GM19455 (cell line): Measurements from ENCODE around the gene MARK4.
"Not testable (repeated sequence)": the region's sequence is repeated elsewhere in the genome, so short reads cannot be mapped to it uniquely, and the experiment has no call there.

Experiments
- ATAC-seq: cut with Tn5 transposase; IDR thresholded peaks from one replicate; pipeline ENCODE4 v1.9.1; 2021; ENCODE audit not compliant: unreplicated experiment

Gene MARK4

DNA sequence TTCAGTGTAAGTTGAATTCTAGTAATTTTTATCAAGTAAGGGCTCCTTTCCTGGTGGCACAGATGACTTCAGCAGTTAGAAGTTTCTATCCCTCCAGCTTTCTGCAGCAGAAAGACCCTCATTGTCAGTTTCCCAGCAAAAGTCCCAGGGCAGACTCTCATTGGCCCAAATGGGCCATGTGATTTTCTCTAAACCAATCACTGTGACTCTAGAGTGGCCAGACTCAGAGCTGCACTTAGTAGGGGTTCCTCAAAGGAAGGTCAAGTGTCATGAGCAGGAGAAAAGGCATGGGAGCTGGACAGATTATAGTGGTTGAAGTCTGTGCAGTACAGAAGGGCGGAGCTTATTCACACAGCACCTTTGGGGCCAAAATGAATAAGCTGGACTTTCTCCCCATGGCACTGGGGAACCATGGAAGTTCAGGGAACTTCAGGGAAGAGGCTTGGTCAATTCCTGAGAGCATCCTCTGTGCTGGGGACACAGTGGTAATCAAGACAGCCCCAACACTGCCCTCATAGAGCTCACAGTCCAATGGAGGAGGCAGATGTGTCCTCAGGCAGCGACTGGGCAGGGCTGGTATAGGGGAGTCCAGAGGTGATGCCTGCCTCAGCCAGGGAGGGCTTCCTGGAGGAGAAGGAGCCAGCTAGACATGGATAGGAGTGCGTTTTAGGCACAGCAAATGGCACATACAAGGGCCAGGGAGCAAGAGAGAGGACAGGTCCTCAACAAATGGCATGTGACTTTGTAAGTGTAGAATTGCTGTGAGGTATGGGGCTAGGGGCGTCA is 53.3 kb downstream of the MARK4 start:
- no peak for ATAC-seq

DNA sequence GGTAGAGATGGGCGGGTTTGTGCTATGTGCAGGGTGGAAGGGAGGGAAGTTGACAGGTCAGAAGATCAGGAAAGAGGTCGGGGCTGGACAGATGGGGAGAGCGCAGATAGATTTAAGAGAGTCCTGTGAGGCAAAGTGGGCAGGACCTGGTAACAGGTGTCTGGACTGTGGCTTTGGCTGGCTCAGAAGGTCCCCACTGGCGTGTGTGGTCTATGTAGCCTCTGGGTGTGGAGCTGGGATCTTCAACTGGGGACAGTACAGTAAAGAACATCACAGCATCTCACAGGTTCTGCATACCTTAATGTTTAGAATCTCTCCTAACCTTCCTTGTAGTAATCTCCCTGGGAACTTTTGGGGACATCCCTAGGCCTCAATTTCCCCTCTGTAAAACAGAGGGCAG is 53.9 kb downstream of the MARK4 start:
- ATAC-seq: no peak

DNA sequence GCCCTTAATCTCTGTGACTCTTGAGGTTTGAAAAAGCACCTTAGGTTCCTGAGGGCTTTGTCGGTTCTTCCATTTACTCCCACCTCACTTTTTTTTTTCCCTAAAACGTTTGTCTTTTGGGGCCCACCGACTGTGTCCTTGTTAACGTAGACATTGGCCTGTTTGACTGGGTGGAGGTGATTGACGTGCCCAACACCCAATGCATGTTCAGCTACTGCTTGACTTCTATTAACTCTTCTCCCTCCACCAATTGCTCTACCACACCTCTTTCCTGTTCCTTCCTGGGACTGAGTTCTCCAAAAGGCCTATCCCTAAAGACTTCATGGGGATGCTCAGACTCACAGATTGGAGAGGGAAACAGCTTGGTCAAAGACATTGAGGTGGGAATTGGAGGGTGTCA is 54.4 kb downstream of the MARK4 start:
- ATAC-seq: no peak

DNA sequence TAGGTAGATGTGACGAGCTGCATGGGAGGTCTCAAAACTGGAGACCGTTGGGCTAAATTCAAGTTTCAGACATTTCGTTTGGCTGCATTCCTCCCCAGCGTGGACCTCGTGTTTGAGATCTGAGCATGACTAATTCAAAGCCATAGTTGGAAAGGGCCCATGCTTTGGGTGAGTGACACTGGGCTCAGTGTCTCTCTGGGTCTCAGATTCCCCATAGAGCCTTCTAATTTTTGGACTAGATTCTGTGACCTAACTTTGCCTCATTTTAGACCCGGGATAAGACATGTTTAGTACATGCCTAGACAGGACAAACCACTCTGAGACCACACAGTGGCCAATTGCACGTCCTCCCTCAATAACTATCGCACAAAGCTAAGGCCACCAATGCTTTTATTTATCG is 55.0 kb downstream of the MARK4 start:
- ATAC-seq: no peak

DNA sequence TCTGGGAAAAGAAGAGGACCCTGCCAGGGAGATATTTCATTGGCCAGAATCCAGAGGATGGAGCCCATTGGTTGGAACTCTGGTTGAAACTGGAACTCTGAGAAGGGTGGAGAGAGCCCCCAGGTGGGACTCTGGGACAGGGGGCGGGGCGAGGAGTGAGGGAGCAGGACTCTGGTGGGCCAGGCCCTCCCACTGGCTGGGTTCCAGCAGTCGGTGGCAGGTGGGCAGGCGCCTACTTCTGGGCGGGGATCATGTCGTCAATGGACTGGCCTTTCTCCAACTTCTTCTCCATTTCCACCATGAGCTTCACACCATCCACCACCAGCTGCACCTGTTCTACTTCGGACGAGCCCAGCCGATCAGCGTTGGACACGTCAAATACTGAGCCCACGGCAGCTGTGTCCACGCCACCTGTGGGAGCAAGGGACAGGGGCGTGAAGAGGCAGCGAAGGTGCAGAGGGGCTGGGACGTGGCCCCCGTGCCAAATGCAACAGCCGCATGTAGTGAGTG is 55.5 kb downstream of the MARK4 start:
- ATAC-seq: no peak

DNA sequence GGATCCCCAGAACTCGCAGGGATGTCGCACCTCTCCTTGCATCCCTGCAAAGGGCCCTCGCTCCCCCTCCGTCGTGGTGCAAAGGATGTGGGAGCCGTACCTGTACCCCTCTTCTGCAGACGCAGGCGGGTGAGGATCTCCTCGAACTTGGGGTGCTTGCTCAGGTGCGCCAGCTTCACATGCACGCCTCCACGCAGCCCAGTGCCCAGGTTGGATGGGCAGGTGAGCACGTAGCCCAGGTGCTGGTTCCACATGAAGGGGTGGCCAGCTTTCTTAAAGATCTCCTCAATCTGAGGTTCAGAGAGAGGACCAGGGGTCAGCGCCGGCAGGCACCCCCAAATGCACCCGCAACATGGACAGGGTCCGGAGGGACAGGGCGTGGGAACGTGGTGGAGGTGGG is 56.3 kb downstream of the MARK4 start:
- ATAC-seq: no peak

DNA sequence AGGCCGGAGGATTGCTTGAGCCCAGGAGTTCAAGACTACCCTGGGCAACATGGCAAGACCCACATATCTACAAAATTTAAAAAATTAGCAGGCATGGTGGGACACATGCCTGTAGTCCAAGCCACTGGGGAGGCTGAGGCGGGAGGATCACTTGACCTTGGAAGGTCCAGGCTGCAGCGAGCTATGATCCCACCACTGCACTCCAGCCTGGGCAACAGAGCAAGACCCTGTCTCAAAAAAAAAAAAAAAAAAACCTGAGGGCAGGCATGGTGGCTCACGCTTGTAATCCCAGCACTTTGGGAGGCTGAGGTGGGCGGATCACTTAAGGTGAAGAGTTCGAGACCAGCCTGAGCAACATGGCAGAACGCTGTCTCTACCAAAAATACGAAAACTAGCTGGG is 58.3 kb downstream of the MARK4 start:
- not testable (repeated sequence) for ATAC-seq

DNA sequence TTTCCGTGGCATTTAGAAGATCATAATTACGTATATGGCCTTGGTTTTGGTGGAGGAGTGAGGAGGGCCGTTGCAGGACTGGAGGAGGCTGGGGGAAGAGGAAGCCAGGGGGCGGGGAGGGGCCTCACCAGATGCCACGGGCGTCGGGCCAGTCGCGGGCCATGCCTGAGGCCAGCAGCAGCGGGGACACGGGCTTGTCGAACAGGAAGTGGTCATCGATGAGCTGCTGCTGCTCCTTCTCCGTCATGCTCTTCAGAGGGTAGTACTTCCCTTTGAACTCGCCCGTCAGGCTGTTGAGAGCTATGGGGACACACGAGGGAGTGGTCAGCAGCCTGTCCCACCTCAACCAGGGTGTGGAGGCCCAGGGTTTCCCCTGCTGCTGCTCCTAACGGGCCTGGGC is 60.5 kb downstream of the MARK4 start:
- no peak for ATAC-seq

DNA sequence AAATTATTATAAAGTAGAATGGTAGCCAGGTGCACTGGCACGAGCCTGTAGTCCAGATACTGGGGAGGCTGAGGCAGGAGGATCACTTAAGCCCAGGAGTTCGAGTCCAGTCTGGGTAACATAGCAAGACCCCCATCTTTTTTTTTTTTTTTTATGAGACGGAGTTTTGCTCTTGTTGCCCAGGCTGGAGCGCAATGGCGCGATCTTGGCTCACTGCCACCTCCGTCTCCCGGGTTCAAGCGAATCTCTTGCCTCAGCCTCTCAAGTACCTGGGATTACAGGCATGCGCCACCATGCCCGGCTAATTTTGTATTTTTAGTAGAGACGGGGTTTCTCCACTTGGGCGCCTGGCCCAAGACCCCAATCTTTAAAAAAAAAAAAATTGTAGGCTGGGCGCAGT is 61.2 kb downstream of the MARK4 start:
- not testable (repeated sequence) for ATAC-seq

DNA sequence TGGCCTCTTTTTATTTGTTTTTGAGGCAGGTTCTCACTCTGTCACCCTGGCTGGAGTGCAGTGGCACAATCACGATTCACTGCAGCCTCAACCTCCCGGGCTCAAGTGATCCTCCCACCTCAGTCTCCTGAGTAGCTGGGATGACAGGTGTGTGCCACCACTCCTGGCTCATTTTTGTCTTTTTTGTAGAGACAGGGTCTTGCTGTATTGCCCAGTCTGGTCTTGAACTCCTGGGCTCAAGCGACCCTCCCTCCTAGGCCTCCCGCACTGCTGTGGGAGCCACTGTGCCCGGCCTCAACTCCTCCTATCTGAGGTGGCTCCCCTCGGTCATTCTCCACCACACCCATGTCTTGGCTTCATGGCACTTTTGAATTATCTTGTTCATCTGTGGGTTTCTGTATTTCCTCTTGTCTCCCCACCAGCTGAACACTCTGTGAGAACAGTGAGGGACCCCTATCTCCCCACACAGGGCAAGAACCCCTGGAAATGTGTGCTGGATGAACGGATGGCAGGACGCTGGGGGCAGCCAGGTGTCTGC is 63.7 kb downstream of the MARK4 start:
- ATAC-seq: no peak

DNA sequence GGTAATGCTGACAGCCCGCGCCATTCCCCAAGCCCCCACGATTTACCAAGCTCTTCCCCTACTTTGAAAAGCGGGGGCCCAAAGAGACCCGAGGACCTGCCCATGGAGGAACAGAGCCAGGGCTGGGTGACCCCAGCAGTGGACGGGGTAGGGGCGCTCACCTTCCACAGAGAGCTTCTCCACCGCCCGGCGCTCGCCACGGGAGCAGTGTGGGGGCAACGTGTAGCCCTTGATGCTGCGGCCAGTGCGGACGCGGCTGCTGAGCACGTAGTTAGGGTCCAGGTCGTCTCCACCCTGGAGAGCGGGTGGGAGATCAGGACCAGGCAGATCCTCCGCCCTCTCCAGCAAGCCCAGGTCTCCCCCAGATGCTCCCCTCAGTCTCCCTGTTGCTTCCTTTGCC is 64.2 kb downstream of the MARK4 start:
- no peak for ATAC-seq

DNA sequence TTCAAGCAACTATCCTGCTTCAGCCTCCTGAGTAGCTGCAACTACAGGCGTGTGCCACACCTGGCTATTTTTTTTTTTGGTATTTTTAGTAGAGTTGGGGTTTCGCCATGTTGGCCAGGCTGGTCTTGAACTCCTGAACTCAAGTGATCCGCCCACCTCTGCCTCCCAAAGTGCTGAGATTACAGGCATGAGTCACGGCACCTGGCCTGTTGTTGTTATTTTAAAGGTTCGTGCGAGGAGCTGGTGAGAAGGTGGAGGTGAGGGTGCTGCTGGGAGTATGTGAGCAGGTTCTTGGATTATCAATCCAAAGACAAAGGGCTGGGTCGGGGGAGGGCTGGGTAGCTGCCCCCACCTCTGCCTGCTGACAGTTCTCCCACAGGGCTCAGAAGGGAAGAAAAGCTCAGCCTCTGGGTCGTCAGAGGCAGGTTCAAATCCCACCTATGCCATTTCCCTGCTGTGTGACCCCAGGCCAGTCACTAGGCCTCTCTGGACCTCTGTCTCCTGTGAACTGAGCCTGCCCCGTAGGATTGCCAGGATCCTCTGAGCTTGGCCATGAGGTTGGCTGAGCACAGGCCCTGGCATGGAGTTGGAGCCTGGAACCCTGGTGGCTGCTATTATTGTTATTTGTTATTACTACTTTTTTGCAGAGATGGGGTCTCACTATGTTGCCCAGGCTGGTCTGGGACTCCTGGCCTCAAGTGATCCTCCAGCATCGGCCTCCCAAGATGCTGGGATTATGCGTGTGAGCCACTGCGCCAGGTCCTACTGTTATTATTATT is 70.1 kb downstream of the MARK4 start:
- ATAC-seq: no peak

DNA sequence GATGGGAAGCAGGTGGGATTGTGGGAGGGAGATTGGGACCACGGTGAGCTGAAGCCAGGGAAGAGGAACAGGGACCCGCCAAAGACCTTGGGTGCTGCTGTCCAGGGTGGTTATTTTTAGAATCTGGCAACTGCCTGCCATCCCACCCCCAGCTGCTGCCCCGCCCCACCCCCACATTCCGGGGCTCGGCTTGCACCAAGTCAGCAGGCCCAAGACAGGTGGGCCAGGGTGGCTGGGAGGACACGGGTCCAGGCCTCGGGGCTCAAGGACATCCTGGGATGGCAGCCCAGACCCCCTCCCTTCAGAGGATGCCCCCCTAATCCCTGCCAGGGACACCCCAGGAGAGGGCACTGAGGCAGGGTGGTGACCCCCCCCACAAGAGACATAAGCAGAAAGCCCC is 70.8 kb downstream of the MARK4 start:
- no peak for ATAC-seq

DNA sequence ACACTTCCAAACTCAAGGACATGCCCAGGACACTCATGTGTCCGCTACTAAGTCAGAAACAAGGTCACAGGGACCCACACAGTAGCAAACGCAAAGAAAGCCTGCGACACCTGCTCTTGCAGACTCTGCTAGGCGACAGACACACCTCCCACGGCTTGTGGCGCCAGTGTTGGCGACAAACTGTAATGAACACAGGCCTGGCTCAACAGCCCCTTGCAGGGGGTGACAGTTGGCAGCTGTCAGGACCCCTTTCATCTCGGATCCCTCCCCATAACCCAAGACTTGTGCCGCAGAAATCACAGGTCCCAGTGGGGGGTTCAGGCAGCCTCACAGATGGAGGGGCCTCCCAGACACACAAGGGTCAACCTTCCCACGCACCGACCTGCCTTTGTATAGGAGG is 71.2 kb downstream of the MARK4 start:
- no peak for ATAC-seq

DNA sequence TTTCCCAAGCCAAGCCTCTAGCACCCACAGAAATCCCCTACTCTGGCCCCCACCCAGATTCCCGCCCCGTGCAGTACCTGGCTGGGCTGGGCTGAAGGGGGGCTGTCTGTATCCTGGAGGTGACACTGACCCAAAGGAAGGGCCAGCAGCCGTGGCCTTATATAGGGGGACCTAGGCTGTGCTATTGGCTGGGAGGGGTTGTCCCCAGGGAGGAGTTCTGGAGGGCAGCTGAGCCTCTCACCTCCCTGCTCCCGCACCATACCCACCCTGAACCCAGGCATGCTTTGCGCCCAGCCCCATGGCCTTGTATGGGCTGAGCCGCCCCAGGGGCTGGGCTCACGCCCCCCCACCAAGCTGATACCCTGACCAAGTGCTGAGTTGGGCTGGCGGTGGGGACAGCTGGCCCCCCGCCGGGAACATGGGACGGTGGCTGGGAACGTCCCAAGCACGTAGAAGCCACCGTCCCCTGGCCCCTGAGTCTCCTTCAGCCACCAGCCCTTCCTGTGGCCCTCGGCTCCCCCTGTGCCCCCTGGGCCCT is 71.7 kb downstream of the MARK4 start, which contains the start of gene CKM:
Gene CKM (minus strand): TSS at position 132 of the 538 bp plus-strand sequence. CDS start 3,162 bp downstream, outside the sequence.
- no peak for ATAC-seq

DNA sequence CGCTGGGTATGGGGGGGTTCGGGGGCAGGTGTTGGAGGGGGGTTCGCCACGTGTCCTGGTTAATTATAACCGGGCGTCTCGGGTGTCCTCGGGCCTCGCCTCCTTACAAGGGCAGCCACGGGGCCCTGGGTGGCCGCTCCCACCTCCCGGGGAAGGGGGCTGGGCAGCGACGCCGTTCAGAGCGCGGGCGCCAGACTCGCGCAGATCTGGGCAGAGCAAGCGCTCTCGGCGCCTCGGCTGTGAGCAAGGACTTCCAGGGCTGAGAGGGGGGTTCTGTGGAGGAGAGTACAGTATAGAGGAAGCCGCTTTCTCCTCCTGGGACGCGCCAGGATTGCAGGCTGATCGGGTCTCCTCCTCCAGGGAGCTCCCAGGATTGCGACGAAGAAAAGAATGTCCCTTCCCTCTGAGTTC is 72.6 kb downstream of the MARK4 start:
- no peak for ATAC-seq

DNA sequence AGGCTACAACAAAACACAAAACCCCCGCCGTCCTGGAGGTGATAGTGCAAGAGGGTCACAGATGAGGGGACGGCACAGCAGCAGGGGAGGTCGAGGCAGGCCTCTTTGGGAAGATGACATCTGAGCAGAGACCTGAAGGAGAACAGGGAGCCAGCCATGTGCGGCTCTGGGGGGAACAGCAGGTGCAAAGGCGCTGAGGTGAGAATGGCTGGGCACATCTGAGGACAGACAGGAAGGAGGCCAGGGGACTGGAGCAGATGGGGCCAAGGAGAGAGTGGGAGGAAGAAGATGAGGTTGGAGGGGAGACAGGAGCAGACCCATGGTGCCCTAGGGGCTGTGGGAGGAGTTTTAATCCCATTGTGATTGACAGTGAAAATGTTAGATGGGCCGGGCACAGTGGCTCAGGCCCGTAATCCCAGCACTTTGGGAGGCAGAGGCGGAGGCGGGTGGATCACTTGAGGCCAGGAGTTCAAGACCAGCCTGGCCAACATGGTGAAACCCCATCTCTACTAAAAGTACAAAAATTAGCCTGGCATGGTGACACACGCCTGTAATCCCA is 73.4 kb downstream of the MARK4 start:
- no peak for ATAC-seq

DNA sequence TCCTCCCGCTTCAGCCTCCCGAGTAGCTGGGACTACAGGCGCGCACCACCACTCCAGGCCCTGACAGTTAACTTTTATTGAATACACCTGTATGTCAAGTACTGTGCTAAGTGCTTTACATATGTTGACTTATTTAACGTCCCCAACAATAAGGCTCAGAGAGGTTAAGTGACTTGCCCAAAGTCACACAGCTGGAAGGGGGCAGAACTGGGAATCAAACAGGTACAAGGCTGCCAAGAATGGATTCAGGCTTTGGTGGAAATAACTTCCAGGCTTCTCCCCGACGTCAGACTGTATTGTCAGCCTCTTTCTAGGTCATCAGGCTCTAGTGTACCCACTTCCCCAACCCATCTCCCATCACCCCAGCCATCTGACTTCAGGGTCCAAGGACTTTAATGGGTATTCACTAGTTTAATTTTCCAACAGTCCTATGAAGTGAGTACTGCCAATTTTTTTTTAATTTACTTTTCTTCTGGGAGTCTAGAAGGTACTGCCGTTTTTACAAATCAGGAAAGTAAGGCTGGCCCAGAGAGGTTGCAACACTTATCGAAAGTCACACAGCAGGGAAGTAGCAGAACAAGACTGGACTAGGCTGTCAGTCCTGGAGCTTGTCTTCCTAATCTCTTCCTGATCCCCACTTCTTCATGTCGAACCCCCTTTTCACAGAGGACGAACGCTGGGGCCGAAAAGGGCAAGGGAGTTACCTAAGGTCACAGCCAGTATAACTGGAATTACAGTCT is 76.5 kb downstream of the MARK4 start:
- ATAC-seq: no peak

DNA sequence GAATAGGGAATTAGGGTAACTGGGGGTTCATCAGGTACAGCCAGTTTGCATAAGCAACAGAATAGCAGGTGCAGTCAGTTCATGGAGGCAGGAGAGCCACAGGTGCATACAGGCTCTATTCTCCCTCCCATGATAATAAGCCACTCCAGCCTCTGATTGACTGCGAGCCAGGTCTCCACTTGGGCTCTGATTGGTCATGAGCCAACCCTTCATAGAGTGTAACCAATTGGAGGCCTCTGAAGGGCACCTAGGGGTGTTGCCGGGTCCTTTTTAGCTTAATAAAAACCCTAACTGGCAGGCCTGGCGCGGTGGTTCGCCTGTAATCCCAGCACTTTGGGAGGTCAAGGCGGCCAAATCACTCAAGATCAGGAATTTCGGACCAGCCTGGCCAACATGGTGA is 80.3 kb downstream of the MARK4 start:
- no peak for ATAC-seq

DNA sequence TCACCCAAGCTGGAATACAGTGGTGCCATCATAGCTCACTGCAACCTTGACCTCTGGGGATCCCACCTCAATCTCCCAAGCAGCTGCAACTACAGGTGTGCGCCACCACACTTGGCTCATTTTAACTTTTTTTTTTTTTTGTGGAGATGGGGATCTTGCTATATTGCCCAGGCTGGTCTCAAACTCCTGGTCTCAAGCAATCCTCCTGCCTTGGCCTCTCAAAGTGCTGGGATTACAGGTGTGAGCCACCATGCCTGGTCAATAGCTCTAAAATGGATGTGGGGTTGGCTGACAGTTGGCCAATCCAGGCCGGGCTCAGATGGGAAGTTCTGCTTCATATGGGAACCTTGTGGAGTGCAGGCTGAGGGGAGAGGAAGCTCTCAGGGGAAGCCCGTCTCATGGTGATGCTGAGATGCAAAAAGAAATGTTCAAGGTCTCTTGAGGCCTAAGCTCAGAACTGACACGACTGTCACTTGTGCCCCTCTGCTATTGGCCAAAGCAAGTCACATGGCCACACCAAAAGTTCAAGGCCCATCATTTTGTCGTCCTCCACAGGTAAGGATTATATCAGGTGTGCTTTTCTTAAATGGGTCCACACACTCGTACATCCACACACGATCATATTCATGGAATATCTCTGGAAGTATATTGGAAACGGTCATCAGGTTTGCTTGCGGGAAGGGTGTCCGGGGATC is 82.7 kb downstream of the MARK4 start:
- ATAC-seq: no peak
